HepG2 (cell line): ENCODE data around the gene MEPCE. TPM values are rescaled to one million over a fixed set of nuclear protein-coding genes. Genes with fewer than 3 reads are reported as not detected.
A peak's percentile ranks its signal among the peaks of the same experiment; 100 is the strongest.

Experiments used
- CHCHD3 ChIP-seq: sonication (generic); formaldehyde crosslinking; IDR thresholded peaks from 2 replicates; pipeline ENCODE4 v1.8.0; 2022; ENCODE audit warnings: mild to moderate bottlenecking, missing genetic modification reagents, moderate library complexity
- DNMT3B ChIP-seq: conservative IDR thresholded peaks from 2 replicates; pipeline ENCODE4 v1.6.1; 2016; ENCODE audit warnings: missing biosample characterization, control low read depth
- GTF3A ChIP-seq: sonication (generic); formaldehyde crosslinking; conservative IDR thresholded peaks from 2 replicates; pipeline ENCODE4 v1.4.0; 2020; ENCODE audit warnings: mild to moderate bottlenecking, missing genetic modification reagents
- HOXA5 ChIP-seq: sonication (generic); formaldehyde crosslinking; IDR thresholded peaks from 2 replicates; pipeline ENCODE4 v1.4.0; 2020; ENCODE audit warnings: missing genetic modification reagents
- KLF15 ChIP-seq: sonication (generic); formaldehyde crosslinking; IDR thresholded peaks from 2 replicates; pipeline ENCODE4 v1.8.1; 2023; ENCODE audit warnings: borderline replicate concordance, mild to moderate bottlenecking, inconsistent platforms, missing genetic modification reagents, mixed read lengths
- LRRFIP1 ChIP-seq: sonication (generic); formaldehyde crosslinking; conservative IDR thresholded peaks from 2 replicates; pipeline ENCODE4 v1.4.0; 2020; ENCODE audit warnings: missing genetic modification reagents
- MED1 ChIP-seq: sonication (generic); formaldehyde crosslinking; IDR thresholded peaks from 2 replicates; pipeline ENCODE4 v1.4.0; 2020; ENCODE audit warnings: missing genetic modification reagents
- MEF2D ChIP-seq: sonication (generic); formaldehyde crosslinking; IDR thresholded peaks from 2 replicates; pipeline ENCODE4 v1.5.1; 2020; ENCODE audit warnings: mild to moderate bottlenecking, missing genetic modification reagents
- PRMT3 ChIP-seq: sonication (generic); formaldehyde crosslinking; IDR thresholded peaks from 2 replicates; pipeline ENCODE4 v1.8.1; 2022; ENCODE audit warnings: low read depth, mild to moderate bottlenecking, moderate library complexity, missing genetic modification reagents, borderline replicate concordance
- SPEN ChIP-seq: sonication (generic); formaldehyde crosslinking; IDR thresholded peaks from 2 replicates; pipeline ENCODE4 v1.5.1; 2020; ENCODE audit warnings: low read depth, mild to moderate bottlenecking, missing genetic modification reagents
- ZBTB3 ChIP-seq: sonication (generic); formaldehyde crosslinking; IDR thresholded peaks from 2 replicates; pipeline ENCODE4 v1.4.0; 2020; ENCODE audit warnings: low read depth, mild to moderate bottlenecking, moderate library complexity, missing genetic modification reagents, borderline replicate concordance
- ZGPAT ChIP-seq: IDR thresholded peaks from 2 replicates; pipeline ENCODE4 v1.6.1; 2016; ENCODE audit warnings: mild to moderate bottlenecking
- ZNF484 ChIP-seq: sonication (generic); formaldehyde crosslinking; IDR thresholded peaks from 2 replicates; pipeline ENCODE4 v1.5.1; 2020; ENCODE audit warnings: mild to moderate bottlenecking, low read depth, missing genetic modification reagents, borderline replicate concordance
- ZNF75D ChIP-seq: sonication (generic); formaldehyde crosslinking; IDR thresholded peaks from 2 replicates; pipeline ENCODE4 v1.8.1; 2023; ENCODE audit warnings: missing genetic modification reagents, mild to moderate bottlenecking, borderline replicate concordance
- polyA plus RNA-seq, 8 experiments: library from polyadenylated mRNA; depleted of rRNA in 3 of 8; stranded (reverse) in 7 of 8; unstranded in 1 of 8; fragments of >200 nt; fragmentation: Illumina TruSeq in 4 of 8; extraction: Trizol in 4 of 8; gene quantifications; 2 replicates each; pipeline versions ENCODE4 v1.2.1 to v1.2.3, GENCODE V29; 2011 to 2016; ENCODE audit warnings: low read depth in 4 of 8, missing spikeins in 1 of 8, mixed read lengths in 1 of 8; ENCODE audit not compliant: insufficient read depth in 1 of 8
- total RNA-seq, 5 experiments: library from RNA; depleted of rRNA; stranded (reverse); fragments of >200 nt; fragmentation: Illumina TruSeq; extraction: Trizol; gene quantifications; 2 replicates each; pipeline ENCODE4 v1.2.3, GENCODE V29; 2016; ENCODE audit warnings: low read depth in 1 of 5
- TF ChIP-seq, protein P1 (sequence below): IDR thresholded peaks from 2 replicates; pipeline ENCODE4 v1.6.1; 2012; ENCODE audit warnings: inconsistent platforms
- TF ChIP-seq, protein P2 (sequence below), 2 experiments: sonication (generic) in 1 of 2; formaldehyde crosslinking in 1 of 2; IDR thresholded peaks; 2 replicates each; pipeline versions ENCODE4 v1.6.1 to v1.9.0; 2014 to 2022; ENCODE audit warnings: antibody characterized with exemption in 1 of 2, borderline replicate concordance in 1 of 2, inconsistent platforms in 1 of 2, low read depth in 1 of 2, missing genetic modification reagents in 1 of 2

The MEPCE gene
- total and polyA plus RNA-seq, 2 of the 13 experiments (the other 11 are each of a cell fraction or from before 2014, with no cell fraction given), result 12.3 to 26.0 TPM

DNA sequence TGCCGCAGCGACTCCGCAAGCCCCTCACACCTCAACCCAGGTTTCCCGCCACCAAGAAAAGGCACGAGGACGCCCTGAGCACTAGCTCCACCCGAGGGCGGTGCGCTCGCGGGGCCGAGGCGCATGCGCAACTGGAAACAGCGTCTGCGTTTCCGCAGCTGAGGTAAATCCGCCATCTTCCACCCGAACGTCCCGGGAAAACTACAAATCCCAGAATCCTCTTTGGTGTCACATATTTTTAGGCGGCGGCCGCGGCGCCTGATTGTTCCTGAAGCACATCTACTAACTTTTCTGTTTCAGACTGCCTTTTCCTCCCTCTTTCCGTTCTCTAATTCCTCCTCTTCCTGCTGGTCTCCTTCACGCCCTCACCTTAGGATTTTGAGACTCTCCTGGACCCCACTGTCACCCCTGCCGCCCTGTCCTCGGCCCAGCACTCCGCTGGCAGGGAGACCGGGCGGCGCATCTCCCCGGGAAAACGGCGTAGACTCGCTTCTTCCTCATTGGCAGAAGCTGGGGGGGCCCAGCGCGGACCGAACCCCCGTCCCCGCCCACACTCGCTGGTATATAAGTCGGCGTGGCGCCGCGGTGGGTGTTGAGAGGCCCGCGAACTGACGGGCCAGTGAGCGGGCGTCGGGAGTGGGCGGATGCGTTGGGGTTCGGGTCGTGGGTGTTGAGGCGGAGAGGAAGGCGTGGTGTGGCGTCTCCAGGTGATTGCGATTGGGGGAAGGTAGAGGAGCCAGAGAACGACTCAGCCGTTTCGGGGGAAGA is 1.2 kb upstream of the MEPCE start, which contains the start of gene ZCWPW1 (continued):
- TF ChIP-seq ZBTB3 (CRISPR knock-in tag), result no peak; the same call in none of the 2 replicates
- TF ChIP-seq, protein P1, sequence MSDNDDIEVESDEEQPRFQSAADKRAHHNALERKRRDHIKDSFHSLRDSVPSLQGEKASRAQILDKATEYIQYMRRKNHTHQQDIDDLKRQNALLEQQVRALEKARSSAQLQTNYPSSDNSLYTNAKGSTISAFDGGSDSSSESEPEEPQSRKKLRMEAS, result no peak
- 0 out of 2 replicates have a peak, but pooled peaks have one; percentile 36 for TF ChIP-seq CHCHD3 (CRISPR knock-in tag)
- TF ChIP-seq DNMT3B (CRISPR knock-in tag), result no peak; the same call in 1 of the 2 replicates
- TF ChIP-seq, protein P2, sequence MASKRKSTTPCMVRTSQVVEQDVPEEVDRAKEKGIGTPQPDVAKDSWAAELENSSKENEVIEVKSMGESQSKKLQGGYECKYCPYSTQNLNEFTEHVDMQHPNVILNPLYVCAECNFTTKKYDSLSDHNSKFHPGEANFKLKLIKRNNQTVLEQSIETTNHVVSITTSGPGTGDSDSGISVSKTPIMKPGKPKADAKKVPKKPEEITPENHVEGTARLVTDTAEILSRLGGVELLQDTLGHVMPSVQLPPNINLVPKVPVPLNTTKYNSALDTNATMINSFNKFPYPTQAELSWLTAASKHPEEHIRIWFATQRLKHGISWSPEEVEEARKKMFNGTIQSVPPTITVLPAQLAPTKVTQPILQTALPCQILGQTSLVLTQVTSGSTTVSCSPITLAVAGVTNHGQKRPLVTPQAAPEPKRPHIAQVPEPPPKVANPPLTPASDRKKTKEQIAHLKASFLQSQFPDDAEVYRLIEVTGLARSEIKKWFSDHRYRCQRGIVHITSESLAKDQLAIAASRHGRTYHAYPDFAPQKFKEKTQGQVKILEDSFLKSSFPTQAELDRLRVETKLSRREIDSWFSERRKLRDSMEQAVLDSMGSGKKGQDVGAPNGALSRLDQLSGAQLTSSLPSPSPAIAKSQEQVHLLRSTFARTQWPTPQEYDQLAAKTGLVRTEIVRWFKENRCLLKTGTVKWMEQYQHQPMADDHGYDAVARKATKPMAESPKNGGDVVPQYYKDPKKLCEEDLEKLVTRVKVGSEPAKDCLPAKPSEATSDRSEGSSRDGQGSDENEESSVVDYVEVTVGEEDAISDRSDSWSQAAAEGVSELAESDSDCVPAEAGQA (IDR thresholded peaks at IDR 0.05; ENCODE audit: low read depth), result peak; percentile 70
- TF ChIP-seq, protein P2 (CRISPR knock-in tag; IDR thresholded peaks at IDR 0.05; ENCODE audit: borderline replicate concordance), result no peak; the same call in 1 of the 2 replicates
- peak; percentile 73; the same call in 1 of the 2 replicates for TF ChIP-seq HOXA5
- no peak for TF ChIP-seq SPEN (CRISPR knock-in tag)
- peak; percentile 89; the same call in 1 of the 2 replicates for TF ChIP-seq ZNF75D (CRISPR knock-in tag)
- TF ChIP-seq MEF2D (CRISPR knock-in tag), result no peak; the same call in none of the 2 replicates
- TF ChIP-seq KLF15 (CRISPR knock-in tag), result peak; percentile 58; the same call in 1 of the 2 replicates
- TF ChIP-seq MED1, result peak; percentile 31; the same call in 1 of the 2 replicates
- TF ChIP-seq ZGPAT (CRISPR knock-in tag), result peak; percentile 89; the same call in 1 of the 2 replicates
- no peak for TF ChIP-seq ZNF484
- no peak for TF ChIP-seq LRRFIP1 (CRISPR knock-in tag)
- peak; percentile 48; the same call in 1 of the 2 replicates for TF ChIP-seq PRMT3 (CRISPR knock-in tag)
- 0 out of 2 replicates have a peak, but pooled peaks have one; percentile 18 for TF ChIP-seq GTF3A (CRISPR knock-in tag)
